ENCODE measurements around the gene PIP4P1. TPM values are rescaled to one million over a fixed set of nuclear protein-coding genes. Genes with fewer than 3 reads are reported as not detected.

The PIP4P1 gene
- total and polyA plus RNA-seq, 10 of the 15 experiments (the other 5 are each of a cell fraction or from before 2014, with no cell fraction given), result 19.1 to 47.4 (median 39.7) TPM

GRCh38 chr14:20469890-20470602 lies 8.8 kb upstream of the PIP4P1 start:
- H2AFZ ChIP-seq (ENCODE audit: control insufficient read depth, low read depth, low read length), result peak overlapping the region; percentile 83
- FAIRE-seq, result no peak
- RAD21 ChIA-PET (ENCODE audit: unreplicated experiment), result interaction anchor here (0.9 to 2.4 kb wide), 10 partner anchors 8 to 142 kb away, joined by 3 to 20 read pairs (median 4); partner anchors contain the start of genes APEX1, OSGEP, PIP4P1 and TEP1
- no peak for TF ChIP-seq RUNX3 (IDR thresholded peaks at IDR 0.05; ENCODE audit: low read length)
- TF ChIP-seq ZNF687 (IDR thresholded peaks at IDR 0.05), result peak; percentile 81
- TF ChIP-seq MAX (IDR thresholded peaks at IDR 0.05; ENCODE audit: low read depth, low read length), result peak; percentile 67
- no peak for TF ChIP-seq CHD4 (IDR thresholded peaks at IDR 0.05)
- peak; percentile 38; the same call in 1 of the 2 replicates for TF ChIP-seq IKZF1 (conservative IDR thresholded peaks at IDR 0.05)
- TF ChIP-seq GATAD2B (conservative IDR thresholded peaks at IDR 0.05; ENCODE audit: low read depth), result 0 out of 2 replicates have a peak, but pooled peaks have one; percentile 11
- TF ChIP-seq ETV6 (conservative IDR thresholded peaks at IDR 0.05 in 1 of 2, IDR thresholded peaks at IDR 0.05 in 1 of 2; ENCODE audit: borderline replicate concordance in 1 of 2, low read depth in 1 of 2), result peak in 1 of 2 experiments; percentile 87; a peak in 2 of 4 replicates
- peak; percentile 70 for TF ChIP-seq MXI1 (IDR thresholded peaks at IDR 0.05; ENCODE audit: low read depth, low read length)
- TF ChIP-seq NFYB (IDR thresholded peaks at IDR 0.05; ENCODE audit: insufficient read depth, low read depth, low read length), result peak; percentile 60
- no peak for TF ChIP-seq BCL11A (IDR thresholded peaks at IDR 0.05; ENCODE audit: low read depth, low read length)
- 0 out of 2 replicates have a peak, but pooled peaks have one; percentile 6 for TF ChIP-seq CREM (IDR thresholded peaks at IDR 0.05; ENCODE audit: low read depth)
- peak; percentile 9 for TF ChIP-seq MYC (IDR thresholded peaks at IDR 0.05; ENCODE audit: insufficient read depth, insufficient read length, insufficient replicate concordance, low read length, severe bottlenecking)
- peak; percentile 79 for TF ChIP-seq SPI1 (IDR thresholded peaks at IDR 0.05; ENCODE audit: borderline replicate concordance, insufficient read depth, low read depth, low read length)

More at GRCh38 chr14:20469890-20470602, 8.8 kb upstream of the PIP4P1 start:
- 0% methylated on average over 12 of the region's 12 CpGs for WGBS (ENCODE audit: insufficient coverage, insufficient replicate concordance, low lambda C conversion rate, missing lambda C conversion rate)
- H3K79me2 ChIP-seq (ENCODE audit: control insufficient read depth, insufficient read depth, low read length), result peaks cover 31% of the 10 kb centered on the region
- ChIA-PET SMC1A (ENCODE audit: uncharacterized antibody, unreplicated experiment) (interaction anchor here (0.7 to 4.7 kb wide), 5 partner anchors 8 to 143 kb away, joined by 3 to 36 read pairs (median 6); partner anchors contain the start of gene PIP4P1), CTCF (interaction anchor here (0.6 to 3.2 kb wide), 14 partner anchors 9 to 143 kb away, joined by 3 to 12 read pairs (median 4); partner anchors contain the start of genes APEX1 and PIP4P1), POLR2A (interaction anchor here (0.7 to 4.3 kb wide), 14 partner anchors 8 to 212 kb away, joined by 3 to 28 read pairs (median 4); partner anchors contain the start of genes CCNB1IP1, OSGEP, PIP4P1 and TEP1)
- H3K4me2 ChIP-seq (ENCODE audit: control insufficient read depth, insufficient read depth), result peak overlapping the region; percentile 88
- in situ Hi-C loops (cut with MboI), result no loop called here
- H3K4me3 ChIP-seq, result peak overlapping the region; percentile 85
- peaks cover 7% of the 10 kb centered on the region; the same call in 1 of the 2 replicates for H3K4me1 ChIP-seq (ENCODE audit: control insufficient read depth, insufficient read depth, low read length)
- no peak for DNase-seq (ENCODE audit: low read depth, low spot score)
- H3K36me3 ChIP-seq (ENCODE audit: control insufficient read depth in 2 of 2, insufficient read depth in 2 of 2, low read length in 1 of 2), result peaks cover 5 to 21% of the 10 kb centered on the region in 2 experiments
- peak; percentile 62 for ATAC-seq
- no peaks in the 10 kb centered on the region for H3K27me3 ChIP-seq (replicated peaks in 1 of 2; ENCODE audit: control insufficient read depth in 2 of 2, insufficient read depth in 2 of 2, low read length in 1 of 2)
- no peaks in the 10 kb centered on the region for H4K20me1 ChIP-seq (ENCODE audit: control insufficient read depth, insufficient read depth)
- peak overlapping the region; percentile 83 for H3K9ac ChIP-seq (ENCODE audit: control insufficient read depth, insufficient read depth, low read length)
- H3K9me3 ChIP-seq (replicated peaks; ENCODE audit: control insufficient read depth, insufficient read depth, low read length), result no peaks in the 10 kb centered on the region
- no TSS peak for BruUV-seq (replicated peaks)
- peak overlapping the region; percentile 69 for H3K27ac ChIP-seq (ENCODE audit: control insufficient read depth, insufficient read depth)
- intact Hi-C loops (cut with micrococcal nuclease; ENCODE audit: unreplicated experiment), result no loop called here
